Measurements from ENCODE around the gene APBB2. TPM values are rescaled to one million over a fixed set of nuclear protein-coding genes. Genes with fewer than 3 reads are reported as not detected.
A peak's percentile ranks its signal among the peaks of the same experiment; 100 is the strongest.

The APBB2 gene
- total RNA-seq, 1 experiment from 2014 or later = 34.4 TPM

DNA sequence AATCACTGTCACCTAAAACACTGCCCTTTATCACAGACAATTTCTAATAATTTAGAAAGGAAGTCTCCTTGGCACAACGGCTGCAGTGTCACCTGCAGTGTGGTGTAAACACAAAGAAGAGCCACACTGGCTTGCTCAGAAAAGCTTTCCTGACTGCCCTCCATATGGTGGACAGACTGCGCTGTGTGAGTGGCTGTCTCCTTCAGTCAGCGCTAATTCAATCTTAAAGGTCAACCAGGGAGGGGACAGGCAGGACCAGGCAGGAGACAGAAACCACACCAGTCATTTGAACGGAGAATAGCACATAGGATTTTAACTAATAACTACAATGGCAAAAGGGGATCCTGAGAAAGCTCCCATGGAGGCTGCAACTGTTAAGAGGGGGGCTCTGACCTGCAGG lies 332.5 kb downstream of the APBB2 start:
- DNase-seq (ENCODE audit: extremely low read depth, low read depth) = no peak

DNA sequence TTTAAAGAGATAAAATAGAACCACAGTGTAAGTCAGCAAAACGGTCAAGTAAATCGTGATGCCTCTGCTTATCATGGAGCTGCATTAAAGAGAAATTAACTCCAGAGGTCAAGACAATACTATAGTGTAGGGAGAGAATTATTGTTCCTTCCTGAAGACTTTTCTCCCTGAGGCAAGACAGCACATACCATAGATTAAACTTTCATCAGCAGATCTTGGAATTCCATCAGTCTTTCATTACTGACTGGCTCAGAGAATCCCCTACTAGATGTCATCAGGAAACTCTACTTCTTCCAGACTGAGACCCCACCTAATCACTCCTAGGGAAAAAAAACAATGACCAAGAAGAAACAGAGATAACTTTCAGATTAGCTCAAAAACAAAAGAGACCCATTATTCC lies 333.2 kb downstream of the APBB2 start:
- DNase-seq (ENCODE audit: extremely low read depth, low read depth) = no peak

- no peak for DNase-seq (ENCODE audit: extremely low read depth, low read depth)
Measured at GRCh38 chr4:40878548-40879055, 335.7 kb downstream of the APBB2 start.

DNA sequence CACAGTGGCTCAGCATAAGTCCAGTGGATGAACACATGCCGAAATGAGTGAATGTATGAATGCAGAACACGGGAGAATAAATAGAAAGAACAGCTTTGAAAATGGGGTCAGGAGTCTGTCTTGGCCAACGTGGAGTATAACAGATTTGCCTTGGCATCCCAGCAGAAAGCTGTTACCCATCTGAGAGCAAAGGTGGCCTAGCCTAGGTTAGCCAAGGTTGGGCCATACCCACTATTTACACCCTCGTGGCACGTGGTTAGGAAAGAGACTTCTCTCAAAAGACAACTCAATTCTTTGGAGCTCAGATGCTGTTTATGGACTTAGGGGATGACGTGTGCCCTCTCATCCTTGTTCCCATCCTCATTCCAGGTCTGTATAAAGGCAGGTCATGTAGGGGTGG lies 337.3 kb downstream of the APBB2 start:
- no peak for DNase-seq (ENCODE audit: extremely low read depth, low read depth)

DNA sequence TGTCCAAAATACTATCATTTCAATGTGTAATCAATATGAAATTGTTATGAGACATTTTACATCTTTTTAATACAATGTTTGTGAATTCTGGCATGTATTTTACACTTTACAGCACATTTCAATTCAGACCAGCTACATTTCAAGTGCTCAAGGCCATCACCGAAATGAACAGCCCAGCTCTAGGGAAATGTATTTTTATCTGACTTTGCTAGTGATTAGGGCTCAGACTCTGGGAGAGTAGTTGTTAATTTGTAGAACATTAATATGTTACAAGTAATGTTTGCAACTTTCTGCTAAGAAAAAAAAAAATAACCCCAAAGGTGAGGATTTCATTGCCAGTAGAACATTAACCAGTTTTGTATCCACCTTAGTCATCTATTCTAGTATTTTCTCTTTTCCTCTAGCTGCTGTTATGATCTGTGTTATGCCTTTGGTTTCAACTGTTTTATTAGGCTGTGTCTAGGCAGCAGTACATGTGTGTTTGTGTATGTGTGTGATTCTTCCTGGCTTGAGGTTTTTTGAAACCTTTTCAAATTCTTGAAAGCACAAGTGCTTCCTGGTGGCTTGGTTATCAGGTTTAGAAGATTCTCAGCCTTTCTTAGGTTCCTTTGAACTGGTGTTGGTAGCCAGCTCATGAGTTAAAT lies 338.7 kb downstream of the APBB2 start:
- no peak for DNase-seq (ENCODE audit: extremely low read depth, low read depth)

- DNase-seq (ENCODE audit: extremely low read depth, low read depth) = no peak
Measured at GRCh38 chr4:40874901-40875300, 339.4 kb downstream of the APBB2 start.

- DNase-seq (ENCODE audit: extremely low read depth, low read depth) = no peak
Measured at GRCh38 chr4:40874331-40874730, 340.0 kb downstream of the APBB2 start.

DNA sequence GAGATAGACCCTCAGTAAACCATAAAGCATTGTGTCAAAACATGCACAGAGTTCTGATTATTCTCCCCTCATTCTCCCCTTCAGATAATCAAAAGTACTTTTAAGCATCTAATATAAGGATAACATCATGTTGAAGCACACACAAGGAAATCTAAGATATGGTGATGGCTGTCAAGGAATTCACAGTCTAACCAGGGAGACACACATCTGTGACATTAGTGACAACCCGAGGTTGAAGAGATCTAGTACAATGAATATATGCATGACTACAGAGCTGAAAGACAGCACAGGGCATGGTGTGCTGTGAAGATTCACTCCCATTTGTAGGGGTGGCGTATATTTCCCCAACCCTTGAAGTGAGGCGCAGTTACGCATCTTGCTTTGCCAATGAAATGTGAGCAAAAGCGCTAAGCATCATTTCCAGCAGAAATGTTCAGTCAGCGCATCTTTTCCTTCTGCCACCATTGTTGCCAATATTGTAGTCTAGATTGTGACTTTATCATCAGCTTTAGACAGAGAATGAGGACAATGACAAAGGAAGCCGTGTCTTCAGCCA lies 342.6 kb downstream of the APBB2 start:
- no peak for DNase-seq (ENCODE audit: extremely low read depth, low read depth)

DNA sequence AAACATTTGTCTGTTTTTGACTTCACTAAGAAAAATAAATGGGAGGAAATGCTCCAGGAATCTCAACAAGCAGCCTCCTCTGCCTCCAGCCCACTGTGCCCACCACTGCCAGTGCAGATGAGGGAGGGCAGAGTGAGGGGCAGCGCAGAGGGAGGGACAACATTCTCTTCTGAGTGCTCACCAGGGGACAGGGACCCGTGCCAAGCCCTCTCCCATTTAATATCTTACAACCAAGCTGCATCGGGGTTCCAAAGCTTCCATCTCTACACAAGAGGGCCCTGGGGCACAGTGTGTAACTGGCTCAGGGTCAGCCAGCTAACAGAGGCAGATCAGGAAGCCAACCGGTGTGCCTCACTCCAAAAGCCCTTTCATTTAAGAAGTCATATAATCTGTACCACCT lies 344.2 kb downstream of the APBB2 start:
- DNase-seq (ENCODE audit: extremely low read depth, low read depth) = no peak

- peak; percentile 68 for DNase-seq (ENCODE audit: extremely low read depth, low read depth)
Measured at GRCh38 chr4:40865696-40866095, 348.6 kb downstream of the APBB2 start.

GRCh38 chr4:40864531-40864930 lies 349.8 kb downstream of the APBB2 start:
- no peak for DNase-seq (ENCODE audit: extremely low read depth, low read depth)

- no peak for DNase-seq (ENCODE audit: extremely low read depth, low read depth)
Measured at GRCh38 chr4:40858962-40859361, 355.4 kb downstream of the APBB2 start.

DNA sequence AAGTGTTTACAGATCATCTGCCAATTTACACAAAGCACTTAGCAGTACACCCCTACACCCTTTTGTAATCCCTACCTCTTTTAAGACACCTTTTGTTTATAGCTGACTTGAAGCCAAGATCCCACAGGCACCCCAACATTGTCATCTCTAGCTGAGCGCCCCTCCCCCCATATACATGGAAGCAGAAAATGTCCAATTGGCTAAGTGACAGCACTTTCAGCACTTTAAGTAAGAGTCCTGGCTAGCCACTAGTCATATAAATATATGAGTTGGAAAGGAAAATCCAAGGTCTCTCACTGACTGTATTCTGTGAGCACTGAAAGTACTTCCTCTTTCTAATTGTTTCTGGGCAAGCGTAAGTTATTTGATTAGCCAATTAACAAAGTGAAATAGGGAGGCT lies 356.4 kb downstream of the APBB2 start:
- no peak for DNase-seq (ENCODE audit: extremely low read depth, low read depth)

DNA sequence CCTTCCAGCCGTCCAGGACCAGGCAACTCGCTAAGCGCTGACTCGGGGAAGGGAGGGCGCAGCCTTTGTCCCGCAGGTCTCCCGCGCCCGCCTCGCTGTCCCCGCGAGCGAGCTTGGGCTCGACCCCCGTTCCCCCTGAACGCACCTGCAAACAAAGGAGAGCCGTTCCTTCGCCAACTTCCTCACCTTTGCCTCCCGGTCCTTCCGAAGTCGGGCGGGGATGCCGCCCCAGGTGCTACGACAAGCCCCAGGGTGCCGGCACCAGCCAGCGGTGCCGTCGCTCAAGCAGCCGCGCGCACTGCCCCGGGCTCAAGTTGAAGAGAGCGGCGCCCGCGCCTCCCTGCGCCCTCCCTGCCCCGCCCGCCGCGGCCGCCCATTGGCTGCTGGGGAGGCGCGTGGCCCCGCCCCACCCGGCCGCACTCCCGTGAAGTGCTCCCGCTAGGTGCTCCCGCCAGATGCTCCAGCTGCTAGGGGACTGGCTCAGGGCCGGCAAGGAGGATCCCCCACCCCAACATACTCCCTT lies 357.4 kb downstream of the APBB2 start:
- DNase-seq (ENCODE audit: extremely low read depth, low read depth) = peak; percentile 44

- no peak for DNase-seq (ENCODE audit: extremely low read depth, low read depth)
Measured at GRCh38 chr4:40856277-40856839, 358.0 kb downstream of the APBB2 start.

- no peak for DNase-seq (ENCODE audit: extremely low read depth, low read depth)
Measured at GRCh38 chr4:40850496-40850895, 363.8 kb downstream of the APBB2 start.

- no peak for DNase-seq (ENCODE audit: extremely low read depth, low read depth)
Measured at GRCh38 chr4:40848940-40849339, 365.4 kb downstream of the APBB2 start.

- no peak for DNase-seq (ENCODE audit: extremely low read depth, low read depth)
Measured at GRCh38 chr4:40848251-40848650, 366.1 kb downstream of the APBB2 start.

- no peak for DNase-seq (ENCODE audit: extremely low read depth, low read depth)
Measured at GRCh38 chr4:40846532-40846931, 367.8 kb downstream of the APBB2 start.

DNA sequence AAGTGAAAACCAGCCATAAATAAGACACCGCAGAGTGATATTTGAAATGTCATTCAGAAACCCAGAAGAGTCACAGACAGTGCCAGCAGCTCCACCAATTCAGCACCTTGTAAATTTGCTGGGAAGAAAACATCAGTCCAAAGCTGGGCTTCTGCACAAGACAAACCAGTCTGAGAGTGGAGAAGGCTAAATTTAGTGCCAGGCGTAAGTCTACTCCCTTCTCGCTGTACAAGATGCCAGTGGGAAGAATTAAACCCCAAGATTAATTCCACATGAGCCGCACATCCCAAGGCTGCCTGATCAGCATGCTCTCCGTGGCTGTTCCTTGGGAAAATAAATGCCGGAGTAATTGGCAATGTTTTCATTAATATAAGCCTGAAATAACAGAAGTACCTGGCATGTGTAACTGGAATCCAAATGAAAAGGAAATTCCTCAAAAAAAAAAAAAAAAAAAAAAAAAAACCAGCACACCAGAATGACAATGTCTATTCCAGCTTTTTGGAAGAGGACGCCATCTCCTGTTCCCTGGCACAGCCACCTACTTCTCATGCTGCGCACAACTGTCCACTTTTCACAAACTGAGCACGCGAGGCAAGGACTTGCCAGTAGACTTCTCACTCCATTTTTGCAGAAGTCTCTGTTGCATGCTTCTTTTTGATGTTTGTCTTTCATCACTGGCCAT lies 369.0 kb downstream of the APBB2 start:
- DNase-seq (ENCODE audit: extremely low read depth, low read depth) = no peak

DNA sequence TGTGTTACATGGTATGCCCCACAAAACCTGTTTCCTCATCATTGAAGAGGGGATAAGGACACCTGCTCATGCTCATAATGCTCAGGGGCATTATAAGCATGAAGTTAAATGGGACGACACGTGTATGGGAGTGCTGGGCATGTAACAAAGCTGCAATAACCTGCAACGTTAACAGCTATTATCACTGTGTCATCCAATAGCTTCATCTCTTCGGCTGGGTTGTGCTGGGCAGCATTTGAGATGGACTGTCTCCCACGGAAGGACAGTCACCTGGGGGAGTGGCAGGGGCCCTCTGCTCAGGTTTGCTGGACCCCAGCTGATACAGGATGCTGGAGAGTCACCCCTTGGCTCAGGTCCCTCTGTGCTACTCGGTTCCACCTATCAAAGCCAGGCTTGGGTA lies 370.1 kb downstream of the APBB2 start:
- no peak for DNase-seq (ENCODE audit: extremely low read depth, low read depth)

DNA sequence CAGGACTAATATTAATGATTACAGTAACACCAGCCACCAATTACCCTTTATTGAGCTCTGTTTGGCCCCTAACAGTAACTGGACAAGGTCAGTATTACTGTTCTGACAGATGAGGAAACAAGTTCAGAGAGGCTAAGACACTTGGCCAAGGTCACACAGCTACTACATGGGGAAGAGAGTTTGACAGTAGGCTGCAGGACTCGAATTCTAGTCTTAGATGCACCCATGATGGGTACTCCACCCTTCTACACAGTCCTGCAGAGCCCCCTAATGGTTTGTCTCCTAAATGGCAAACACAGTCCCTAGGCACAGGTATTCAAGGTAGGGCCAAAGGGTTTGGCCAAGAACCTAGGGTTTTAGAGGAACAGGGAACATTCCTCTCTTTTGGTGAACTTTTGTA lies 370.6 kb downstream of the APBB2 start:
- DNase-seq (ENCODE audit: extremely low read depth, low read depth) = peak; percentile 15
